Measurements from ENCODE around the gene RAE1.
A peak's percentile ranks its signal among the peaks of the same experiment; 100 is the strongest.

Gene RAE1

GRCh38 chr20:57351042-57351783 lies at the start of gene RAE1:
RAE1 (plus strand) TSS chr20:57351255; CDS start chr20:57354039, 2,784 bp downstream.
- Mint-ChIP-seq H3K27ac (peak within 1 kb of the TSS; percentile 86), H3K36me3 (peaks cover 21% of the 10 kb centered on the region), H3K4me3 (peak within 1 kb of the TSS; percentile 97), H3K4me1 (peaks cover 41% of the 10 kb centered on the region), H3K9me3 (no peaks in the 10 kb centered on the region), H3K27me3 (peaks cover 3% of the 10 kb centered on the region)

- peaks cover 5% of the 10 kb centered on the region for H3K27me3 Mint-ChIP-seq
- H3K36me3 Mint-ChIP-seq: no peaks in the 10 kb centered on the region
- no peaks in the 10 kb centered on the region for H3K4me1 Mint-ChIP-seq
- H3K4me3 Mint-ChIP-seq: no peak overlapping the region
- no peak overlapping the region for H3K27ac Mint-ChIP-seq
- H3K9me3 Mint-ChIP-seq: no peaks in the 10 kb centered on the region
Measured at GRCh38 chr20:57306747-57307146, 44.3 kb upstream of the RAE1 start.

GRCh38 chr20:57308451-57309271 lies 42.4 kb upstream of the RAE1 start:
- Mint-ChIP-seq H3K27ac (no peak overlapping the region), H3K4me3 (no peak overlapping the region), H3K4me1 (no peaks in the 10 kb centered on the region), H3K9me3 (no peaks in the 10 kb centered on the region), H3K36me3 (no peaks in the 10 kb centered on the region), H3K27me3 (peaks cover 3% of the 10 kb centered on the region)

- no peaks in the 10 kb centered on the region for H3K9me3 Mint-ChIP-seq
- H3K36me3 Mint-ChIP-seq: no peaks in the 10 kb centered on the region
- H3K27ac Mint-ChIP-seq: no peak overlapping the region
- no peak overlapping the region for H3K4me3 Mint-ChIP-seq
- H3K27me3 Mint-ChIP-seq: peaks cover 4% of the 10 kb centered on the region
- H3K4me1 Mint-ChIP-seq: no peaks in the 10 kb centered on the region
Measured at GRCh38 chr20:57309544-57310115, 41.4 kb upstream of the RAE1 start.

- Mint-ChIP-seq H3K4me1 (no peaks in the 10 kb centered on the region), H3K9me3 (no peaks in the 10 kb centered on the region), H3K27ac (no peak overlapping the region), H3K4me3 (no peak overlapping the region), H3K27me3 (peaks cover 6% of the 10 kb centered on the region), H3K36me3 (no peaks in the 10 kb centered on the region)
Measured at GRCh38 chr20:57310821-57311514, 40.1 kb upstream of the RAE1 start.

GRCh38 chr20:57312138-57312537 lies 38.9 kb upstream of the RAE1 start:
- Mint-ChIP-seq H3K4me1 (no peaks in the 10 kb centered on the region), H3K27me3 (peaks cover 6% of the 10 kb centered on the region), H3K4me3 (no peak overlapping the region), H3K36me3 (no peaks in the 10 kb centered on the region), H3K9me3 (no peaks in the 10 kb centered on the region), H3K27ac (no peak overlapping the region)

GRCh38 chr20:57313230-57313629 lies 37.8 kb upstream of the RAE1 start:
- no peaks in the 10 kb centered on the region for H3K9me3 Mint-ChIP-seq
- H3K4me3 Mint-ChIP-seq: no peak overlapping the region
- no peaks in the 10 kb centered on the region for H3K4me1 Mint-ChIP-seq
- peaks cover 4% of the 10 kb centered on the region for H3K27me3 Mint-ChIP-seq
- no peaks in the 10 kb centered on the region for H3K36me3 Mint-ChIP-seq
- H3K27ac Mint-ChIP-seq: no peak overlapping the region

- Mint-ChIP-seq H3K36me3 (no peaks in the 10 kb centered on the region), H3K27ac (no peak overlapping the region), H3K4me3 (no peak overlapping the region), H3K4me1 (no peaks in the 10 kb centered on the region), H3K27me3 (peaks cover 3% of the 10 kb centered on the region), H3K9me3 (no peaks in the 10 kb centered on the region)
Measured at GRCh38 chr20:57313951-57314350, 37.1 kb upstream of the RAE1 start.

- no peak overlapping the region for H3K27ac Mint-ChIP-seq
- H3K27me3 Mint-ChIP-seq: peaks cover 9% of the 10 kb centered on the region
- H3K36me3 Mint-ChIP-seq: no peaks in the 10 kb centered on the region
- H3K9me3 Mint-ChIP-seq: no peaks in the 10 kb centered on the region
- H3K4me1 Mint-ChIP-seq: no peaks in the 10 kb centered on the region
- no peak overlapping the region for H3K4me3 Mint-ChIP-seq
Measured at GRCh38 chr20:57315083-57315975, 35.7 kb upstream of the RAE1 start.

- H3K4me3 Mint-ChIP-seq: no peak overlapping the region
- H3K4me1 Mint-ChIP-seq: no peaks in the 10 kb centered on the region
- H3K27ac Mint-ChIP-seq: no peak overlapping the region
- peaks cover 10% of the 10 kb centered on the region for H3K27me3 Mint-ChIP-seq
- no peaks in the 10 kb centered on the region for H3K36me3 Mint-ChIP-seq
- no peaks in the 10 kb centered on the region for H3K9me3 Mint-ChIP-seq
Measured at GRCh38 chr20:57315976-57316480, 35.0 kb upstream of the RAE1 start.

- no peaks in the 10 kb centered on the region for H3K4me1 Mint-ChIP-seq
- no peaks in the 10 kb centered on the region for H3K36me3 Mint-ChIP-seq
- peaks cover 13% of the 10 kb centered on the region for H3K27me3 Mint-ChIP-seq
- H3K4me3 Mint-ChIP-seq: no peak overlapping the region
- H3K9me3 Mint-ChIP-seq: no peaks in the 10 kb centered on the region
- no peak overlapping the region for H3K27ac Mint-ChIP-seq
Measured at GRCh38 chr20:57316795-57317201, 34.3 kb upstream of the RAE1 start.

GRCh38 chr20:57317316-57317788 lies 33.7 kb upstream of the RAE1 start:
- Mint-ChIP-seq H3K4me1 (no peaks in the 10 kb centered on the region), H3K4me3 (no peak overlapping the region), H3K9me3 (no peaks in the 10 kb centered on the region), H3K36me3 (no peaks in the 10 kb centered on the region), H3K27me3 (peaks cover 16% of the 10 kb centered on the region), H3K27ac (no peak overlapping the region)

GRCh38 chr20:57317789-57318371 lies 33.2 kb upstream of the RAE1 start:
- Mint-ChIP-seq H3K4me3 (no peak overlapping the region), H3K36me3 (no peaks in the 10 kb centered on the region), H3K27me3 (peaks cover 20% of the 10 kb centered on the region), H3K27ac (no peak overlapping the region), H3K4me1 (no peaks in the 10 kb centered on the region), H3K9me3 (no peaks in the 10 kb centered on the region)

- Mint-ChIP-seq H3K9me3 (peaks cover under 1% of the 10 kb centered on the region), H3K4me1 (no peaks in the 10 kb centered on the region), H3K36me3 (peaks cover 3% of the 10 kb centered on the region), H3K4me3 (no peak overlapping the region), H3K27ac (no peak overlapping the region), H3K27me3 (peaks cover 25% of the 10 kb centered on the region)
Measured at GRCh38 chr20:57319584-57319983, 31.5 kb upstream of the RAE1 start.

Data from activated naive CD4-positive, alpha-beta T cell treated with anti-CD3 and anti-CD28 coated beads, Interleukin-2, amount 50 U/mL, for 24 hours (primary cell).